ENCODE data around the gene SHB. TPM values are rescaled to one million over a fixed set of nuclear protein-coding genes. Genes with fewer than 3 reads are reported as not detected.
A peak's percentile ranks its signal among the peaks of the same experiment; 100 is the strongest.

Gene SHB
- total RNA-seq, 4 donors from 2014 or later, result 12.3 to 22.9 (median 16.3) TPM

DNA sequence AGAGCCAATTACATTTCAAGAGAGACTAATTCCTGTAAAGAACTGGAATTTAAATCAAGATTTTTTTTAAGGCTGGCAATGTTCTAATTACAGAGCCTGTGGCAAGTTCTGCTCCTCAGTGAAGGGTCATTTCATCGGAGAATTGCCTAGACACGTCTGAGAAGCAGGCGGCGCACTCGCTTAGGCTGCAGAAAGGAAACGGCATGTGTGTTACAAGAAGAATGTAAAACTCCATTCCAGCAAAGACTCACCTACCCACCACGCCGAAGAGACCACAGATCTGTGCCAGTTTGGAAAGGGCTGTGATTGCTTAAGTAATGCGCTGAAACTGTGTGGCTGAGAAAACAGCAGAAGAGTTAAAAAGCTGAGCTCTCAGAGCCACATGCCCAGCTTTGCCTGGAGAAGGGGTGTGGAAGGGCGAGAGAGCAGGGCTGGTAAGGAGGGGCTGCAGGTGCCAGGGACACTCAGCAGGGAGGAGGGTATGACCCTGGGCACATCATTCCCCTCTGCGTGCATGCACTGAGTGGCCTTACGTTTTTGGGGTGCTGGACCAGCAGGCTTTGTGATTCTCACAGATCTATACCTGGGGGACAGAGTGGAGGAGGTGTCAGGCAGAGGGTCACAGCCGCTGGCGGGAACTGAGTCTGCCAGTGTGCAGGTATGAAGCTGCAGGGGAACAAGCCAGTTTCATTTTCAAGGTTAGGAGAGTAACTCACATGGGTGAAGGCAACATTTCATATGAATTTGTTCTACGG is 147.3 kb downstream of the SHB start:
- H3K27ac ChIP-seq, result no peak overlapping the region
- peak in 1 of 2 donors; percentile 44 for DNase-seq (ENCODE audit: low spot score in 2 of 2)
- WGBS, result 61% methylated on average over 15 of the region's 15 CpGs

DNA sequence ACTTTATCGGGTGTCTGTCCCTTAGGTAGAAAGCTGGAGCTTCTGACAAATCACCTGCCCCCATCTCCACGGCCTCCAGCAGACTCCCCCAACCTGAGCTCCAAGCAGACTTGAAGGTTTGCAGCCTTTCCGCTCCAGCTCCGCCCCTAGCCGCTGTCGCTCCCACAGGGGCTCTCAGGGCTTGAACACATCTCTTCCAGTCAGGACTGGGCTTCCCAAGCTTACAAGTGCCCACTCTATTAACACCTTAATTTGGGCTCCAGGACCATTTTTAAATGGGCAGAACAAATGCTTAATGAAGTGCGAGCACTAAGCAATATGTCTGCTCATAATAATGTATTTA is 147.9 kb downstream of the SHB start:
- Histone ChIP-seq H3K27me3 (no peaks in the 10 kb centered on the region), H3K4me1 (peaks cover 31% of the 10 kb centered on the region), H3K4me3 (no peak overlapping the region), H3K9me3 (no peaks in the 10 kb centered on the region), H3K27ac (no peak overlapping the region), H3K36me3 (peaks cover 4% of the 10 kb centered on the region)
- TF ChIP-seq EP300 (IDR thresholded peaks at IDR 0.05) (no peak), POLR2A (IDR thresholded peaks at IDR 0.05) (no peak), POLR2AphosphoS5 (IDR thresholded peaks at IDR 0.05) (no peak)
- TF ChIP-seq, protein P1, sequence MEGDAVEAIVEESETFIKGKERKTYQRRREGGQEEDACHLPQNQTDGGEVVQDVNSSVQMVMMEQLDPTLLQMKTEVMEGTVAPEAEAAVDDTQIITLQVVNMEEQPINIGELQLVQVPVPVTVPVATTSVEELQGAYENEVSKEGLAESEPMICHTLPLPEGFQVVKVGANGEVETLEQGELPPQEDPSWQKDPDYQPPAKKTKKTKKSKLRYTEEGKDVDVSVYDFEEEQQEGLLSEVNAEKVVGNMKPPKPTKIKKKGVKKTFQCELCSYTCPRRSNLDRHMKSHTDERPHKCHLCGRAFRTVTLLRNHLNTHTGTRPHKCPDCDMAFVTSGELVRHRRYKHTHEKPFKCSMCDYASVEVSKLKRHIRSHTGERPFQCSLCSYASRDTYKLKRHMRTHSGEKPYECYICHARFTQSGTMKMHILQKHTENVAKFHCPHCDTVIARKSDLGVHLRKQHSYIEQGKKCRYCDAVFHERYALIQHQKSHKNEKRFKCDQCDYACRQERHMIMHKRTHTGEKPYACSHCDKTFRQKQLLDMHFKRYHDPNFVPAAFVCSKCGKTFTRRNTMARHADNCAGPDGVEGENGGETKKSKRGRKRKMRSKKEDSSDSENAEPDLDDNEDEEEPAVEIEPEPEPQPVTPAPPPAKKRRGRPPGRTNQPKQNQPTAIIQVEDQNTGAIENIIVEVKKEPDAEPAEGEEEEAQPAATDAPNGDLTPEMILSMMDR (IDR thresholded peaks at IDR 0.05), result no peak
- DNase-seq (ENCODE audit: low spot score in 2 of 2), result no peak
- 57% methylated on average over 7 of the region's 7 CpGs for WGBS

More for the DNA sequence above, 147.3 kb downstream of the SHB start:
- Histone ChIP-seq H3K9me3 (no peaks in the 10 kb centered on the region), H3K36me3 (peaks cover 4% of the 10 kb centered on the region), H3K27me3 (no peaks in the 10 kb centered on the region), H3K4me3 (no peak overlapping the region), H3K4me1 (peaks cover 31% of the 10 kb centered on the region)
- no peak for TF ChIP-seq POLR2AphosphoS5 (IDR thresholded peaks at IDR 0.05)
- TF ChIP-seq POLR2A (IDR thresholded peaks at IDR 0.05), result no peak
- TF ChIP-seq EP300 (IDR thresholded peaks at IDR 0.05), result no peak
- TF ChIP-seq, protein P1 (IDR thresholded peaks at IDR 0.05), result peak in 1 of 2 donors; percentile 9

DNA sequence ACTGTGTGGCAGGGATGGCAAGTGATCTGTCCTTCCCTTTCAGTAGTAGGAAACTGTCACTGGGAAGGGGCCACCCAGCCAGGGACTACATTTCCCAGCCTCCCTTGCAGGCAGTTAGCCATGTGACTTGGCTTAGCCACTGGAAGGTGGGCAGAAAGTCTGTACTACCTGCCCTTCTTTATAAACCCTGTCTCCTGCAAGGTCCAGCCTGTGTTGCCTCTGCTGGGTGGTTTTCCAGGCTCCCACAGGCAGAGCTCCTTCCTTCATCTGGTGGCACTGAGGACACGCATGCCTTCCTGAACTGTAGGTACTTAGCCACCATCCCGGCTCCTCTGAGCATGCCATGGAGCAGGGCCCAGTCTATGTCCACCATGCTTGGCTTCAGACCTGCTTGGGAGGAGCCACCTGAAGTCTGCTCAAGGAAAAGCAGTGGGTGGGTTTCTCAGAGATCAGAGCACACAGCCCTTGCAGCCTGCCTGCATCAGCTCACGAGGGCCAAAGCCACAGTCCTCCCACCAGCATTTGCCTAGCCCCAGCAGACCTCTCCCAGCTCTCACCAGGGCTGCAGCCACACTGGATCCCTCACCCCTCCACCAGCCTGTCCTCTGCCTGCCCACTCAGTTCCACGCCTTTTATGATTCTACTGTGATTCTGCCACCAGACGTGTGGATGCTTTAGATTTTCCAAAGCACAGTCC is 148.4 kb downstream of the SHB start:
- H3K27ac ChIP-seq, result no peak overlapping the region

DNA sequence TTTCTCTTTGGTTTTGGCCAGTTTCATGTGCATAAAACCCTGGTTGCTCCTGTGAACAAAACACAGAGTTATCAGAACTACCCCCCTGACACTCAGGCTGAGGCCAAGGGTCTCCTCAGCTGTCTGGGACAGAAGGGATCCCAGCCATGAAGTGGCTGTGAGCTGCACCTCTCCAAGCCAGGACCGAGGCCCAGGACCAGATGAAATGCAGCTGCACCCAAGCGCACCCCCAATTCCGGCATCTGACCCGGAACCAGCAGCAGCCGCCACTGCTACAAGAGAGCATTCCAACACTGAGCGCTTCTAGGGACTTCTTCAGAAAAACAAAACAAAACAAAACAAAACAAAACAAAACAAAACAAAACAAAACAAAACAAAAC is 149.1 kb downstream of the SHB start:
- WGBS, result 86% methylated on average over 6 of the region's 6 CpGs
- Histone ChIP-seq H3K27ac (no peak overlapping the region), H3K36me3 (peaks cover 4% of the 10 kb centered on the region), H3K4me3 (no peak overlapping the region), H3K4me1 (peaks cover 31% of the 10 kb centered on the region), H3K9me3 (no peaks in the 10 kb centered on the region), H3K27me3 (no peaks in the 10 kb centered on the region)
- no peak for TF ChIP-seq EP300 (IDR thresholded peaks at IDR 0.05)
- TF ChIP-seq, protein P1 (IDR thresholded peaks at IDR 0.05), result no peak
- no peak for TF ChIP-seq POLR2AphosphoS5 (IDR thresholded peaks at IDR 0.05)
- no peak for TF ChIP-seq POLR2A (IDR thresholded peaks at IDR 0.05)
- DNase-seq (ENCODE audit: low spot score in 2 of 2), result no peak

More for the DNA sequence above, 148.4 kb downstream of the SHB start:
- Histone ChIP-seq H3K4me3 (no peak overlapping the region), H3K36me3 (peaks cover 4% of the 10 kb centered on the region), H3K4me1 (peaks cover 31% of the 10 kb centered on the region), H3K9me3 (no peaks in the 10 kb centered on the region), H3K27me3 (no peaks in the 10 kb centered on the region)
- TF ChIP-seq POLR2AphosphoS5 (IDR thresholded peaks at IDR 0.05) (no peak), POLR2A (IDR thresholded peaks at IDR 0.05) (no peak), EP300 (IDR thresholded peaks at IDR 0.05) (no peak)
- TF ChIP-seq, protein P1 (IDR thresholded peaks at IDR 0.05), result no peak
- WGBS, result 77% methylated on average over 5 of the region's 5 CpGs
- no peak for DNase-seq (ENCODE audit: low spot score in 2 of 2)

DNA sequence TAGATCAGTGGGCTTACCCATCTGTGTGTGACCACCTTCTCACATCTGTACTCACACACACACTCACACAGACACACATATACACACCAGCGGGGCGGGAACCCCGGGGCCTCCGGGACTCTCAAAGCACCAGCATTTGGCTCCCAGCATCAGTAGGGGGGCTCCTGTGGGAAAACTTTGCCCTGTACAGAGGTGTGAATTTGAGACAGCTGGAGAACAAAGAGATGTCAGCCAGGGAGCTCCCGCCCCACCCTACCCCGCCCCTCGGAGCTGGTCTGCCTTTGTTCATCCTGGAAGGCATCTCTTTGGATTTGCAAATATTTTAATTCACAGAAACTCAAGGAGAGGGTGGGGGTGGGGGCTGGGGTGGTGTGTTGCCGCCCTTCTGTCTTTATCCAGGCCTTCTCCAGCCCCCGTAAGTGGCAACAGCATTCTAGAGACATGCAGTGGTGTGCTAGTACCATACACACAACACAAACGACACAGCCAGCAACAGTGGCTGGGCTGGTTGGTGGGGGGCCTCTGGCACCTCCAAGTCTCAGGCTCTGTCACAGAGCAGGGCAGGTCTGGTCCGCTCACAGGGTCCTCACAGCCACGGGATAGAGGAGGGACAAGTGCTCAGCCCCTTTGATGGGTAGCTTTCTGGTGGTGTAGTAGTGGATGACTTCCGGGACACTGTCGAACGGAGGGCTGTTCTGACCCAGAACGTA is 149.6 kb downstream of the SHB start:
- TF ChIP-seq POLR2A (IDR thresholded peaks at IDR 0.05), result no peak
- TF ChIP-seq, protein P1 (IDR thresholded peaks at IDR 0.05), result no peak
- no peak for TF ChIP-seq EP300 (IDR thresholded peaks at IDR 0.05)
- TF ChIP-seq POLR2AphosphoS5 (IDR thresholded peaks at IDR 0.05), result no peak
- Histone ChIP-seq H3K9me3 (no peaks in the 10 kb centered on the region), H3K27me3 (no peaks in the 10 kb centered on the region), H3K4me1 (peaks cover 31% of the 10 kb centered on the region), H3K27ac (no peak overlapping the region), H3K36me3 (peaks cover 4% of the 10 kb centered on the region), H3K4me3 (no peak overlapping the region)
- DNase-seq (ENCODE audit: low spot score in 2 of 2), result no peak
- 85% methylated on average over 16 of the region's 16 CpGs for WGBS
